IMR-90 (cell line): Measurements from ENCODE around the gene ZCCHC14. TPM values are rescaled to one million over a fixed set of nuclear protein-coding genes. Genes with fewer than 3 reads are reported as not detected.

Source experiments
- ATAC-seq: fragments of 200-7000 bp; cut with Tn5 transposase; 2 replicates; pipeline ENCODE4 v1.9.1; 2020; ENCODE audit warnings: low read depth, mild to moderate bottlenecking, moderate library complexity
- BruUV-seq: library from RNA; stranded (reverse); fragments of 400-500 nt; replicated peaks from 2 replicates; lab custom pipeline; 2021; lab: Mats Ljungman, UMichigan
- CTCF ChIA-PET: fragments of 300-600 bp; formaldehyde crosslinking; extraction: SDS; loops from one replicate; lab custom pipeline; 2021; ENCODE audit warnings: antibody characterized with exemption; lab: Yijun Ruan, JAX
- POLR2A ChIA-PET: fragments of 300-600 bp; sonication (Branson Sonifier 250); formaldehyde crosslinking; loops from one replicate; lab custom pipeline; 2022; ENCODE audit warnings: antibody characterized with exemption; ENCODE audit not compliant: unreplicated experiment; lab: Charles Lee
- DNase-seq: peaks from one replicate; pipeline ENCODE4 v3.0.0; 2013
- H2AFZ ChIP-seq: replicated peaks from 2 replicates; pipeline ENCODE3; 2013; ENCODE audit warnings: low read length, mild to moderate bottlenecking; ENCODE audit not compliant: poor library complexity
- H2AK5ac ChIP-seq: 2 replicates; pipeline ENCODE4 v1.6.1; 2013; ENCODE audit warnings: low read depth, low read length, inconsistent platforms
- H2AK9ac ChIP-seq: replicated peaks from 2 replicates; pipeline ENCODE3; 2013; ENCODE audit warnings: mild to moderate bottlenecking, low read depth, low read length, moderate library complexity; ENCODE audit not compliant: poor library complexity
- H2BK120ac ChIP-seq: 2 replicates; pipeline ENCODE4 v1.6.1; 2013; ENCODE audit warnings: low read depth, low read length, inconsistent platforms
- H2BK15ac ChIP-seq: 3 replicates; pipeline ENCODE4 v1.6.1; 2013; ENCODE audit warnings: low read depth, low read length, inconsistent platforms
- H2BK20ac ChIP-seq: 2 replicates; pipeline ENCODE4 v1.6.1; 2013; ENCODE audit warnings: low read depth, mild to moderate bottlenecking, inconsistent platforms, low read length, moderate library complexity
- H2BK5ac ChIP-seq: 2 replicates; pipeline ENCODE4 v1.6.1; 2013; ENCODE audit warnings: mild to moderate bottlenecking, low read depth, low read length, inconsistent platforms; ENCODE audit not compliant: poor library complexity, severe bottlenecking
- H3K14ac ChIP-seq: replicated peaks from 2 replicates; pipeline ENCODE4 v1.6.1; 2013; ENCODE audit warnings: low read depth, low read length, inconsistent platforms
- H3K18ac ChIP-seq: 2 replicates; pipeline ENCODE4 v1.6.1; 2013; ENCODE audit warnings: low read depth, low read length, control low read depth
- H3K23ac ChIP-seq: 2 replicates; pipeline ENCODE4 v1.6.1; 2013; ENCODE audit warnings: low read depth, low read length, inconsistent platforms
- H3K27ac ChIP-seq: 2 replicates; pipeline ENCODE4 v1.5.1; 2013; ENCODE audit warnings: mild to moderate bottlenecking, control low read depth, low read length; ENCODE audit not compliant: insufficient read depth
- H3K27me3 ChIP-seq: 2 replicates; pipeline ENCODE4 v1.6.1; 2013; ENCODE audit warnings: low read length; ENCODE audit not compliant: control insufficient read depth, insufficient read depth
- H3K36me3 ChIP-seq: 2 replicates; pipeline ENCODE4 v1.6.1; 2013; ENCODE audit warnings: low read length, mixed read lengths; ENCODE audit not compliant: control insufficient read depth, insufficient read depth
- H3K4ac ChIP-seq: 2 replicates; pipeline ENCODE4 v1.6.1; 2013; ENCODE audit warnings: low read depth, low read length, inconsistent platforms
- H3K4me1 ChIP-seq: 2 replicates; pipeline ENCODE4 v1.6.1; 2013; ENCODE audit warnings: low read length, mixed read lengths; ENCODE audit not compliant: control insufficient read depth, insufficient read depth
- H3K4me2 ChIP-seq: 2 replicates; pipeline ENCODE4 v1.6.1; 2013; ENCODE audit warnings: low read depth, mild to moderate bottlenecking, control low read depth, low read length, moderate library complexity
- H3K4me3 ChIP-seq: 2 replicates; pipeline ENCODE4 v1.5.1; 2013; ENCODE audit warnings: low read depth, mild to moderate bottlenecking, control low read depth, low read length, moderate library complexity; ENCODE audit not compliant: insufficient read depth
- H3K56ac ChIP-seq: 2 replicates; pipeline ENCODE4 v1.6.1; 2013; ENCODE audit warnings: low read length, inconsistent platforms; ENCODE audit not compliant: insufficient read depth; ENCODE audit errors: extremely low read depth
- H3K79me1 ChIP-seq, 2 experiments: 2 replicates each; pipeline ENCODE4 v1.6.1; 2013; ENCODE audit warnings: low read length in 2 of 2, inconsistent platforms in 1 of 2, low read depth in 1 of 2
- H3K9ac ChIP-seq: 2 replicates; pipeline ENCODE4 v1.6.1; 2013; ENCODE audit warnings: low read depth, low read length, control low read depth
- H3K9me1 ChIP-seq: 2 replicates; pipeline ENCODE4 v1.6.1; 2013; ENCODE audit warnings: low read length, inconsistent platforms; ENCODE audit not compliant: insufficient read depth
- H3K9me3 ChIP-seq: 2 replicates; pipeline ENCODE4 v1.6.1; 2013; ENCODE audit warnings: low read length; ENCODE audit not compliant: control insufficient read depth, insufficient read depth
- H4K20me1 ChIP-seq: 2 replicates; pipeline ENCODE4 v1.6.1; 2013; ENCODE audit warnings: low read length, inconsistent platforms; ENCODE audit not compliant: insufficient read depth
- H4K5ac ChIP-seq: 2 replicates; pipeline ENCODE4 v1.6.1; 2013; ENCODE audit warnings: mild to moderate bottlenecking, low read depth, low read length, control low read depth
- H4K8ac ChIP-seq, 2 experiments: 2 replicates each; pipeline ENCODE4 v1.6.1; 2013; ENCODE audit warnings: low read depth in 2 of 2, low read length in 2 of 2, control low read depth in 1 of 2, inconsistent platforms in 1 of 2
- H4K91ac ChIP-seq: 2 replicates; pipeline ENCODE4 v1.6.1; 2013; ENCODE audit warnings: low read depth, low read length, inconsistent platforms; ENCODE audit not compliant: insufficient read depth
- BHLHE40 ChIP-seq: fragments of 150-350 bp; IDR thresholded peaks from 2 replicates; pipeline ENCODE4 v1.6.1; 2016; ENCODE audit warnings: mild to moderate bottlenecking, low read depth, low read length
- CEBPB ChIP-seq: IDR thresholded peaks from 2 replicates; pipeline ENCODE4 v1.6.1; 2012; ENCODE audit warnings: low read depth, low read length, improper control_type of control experiment
- CHD1 ChIP-seq: IDR thresholded peaks from 2 replicates; pipeline ENCODE4 v1.6.1; 2012; ENCODE audit warnings: low read depth, low read length, improper control_type of control experiment
- ELK1 ChIP-seq: fragments of 150-350 bp; IDR thresholded peaks from 2 replicates; pipeline ENCODE4 v1.6.1; 2016; ENCODE audit warnings: low read depth, mild to moderate bottlenecking, low read length, moderate library complexity, borderline replicate concordance
- FOS ChIP-seq: fragments of 150-350 bp; IDR thresholded peaks from 2 replicates; pipeline ENCODE4 v1.6.1; 2016; ENCODE audit warnings: low read depth, low read length
- MAFK ChIP-seq: IDR thresholded peaks from 2 replicates; pipeline ENCODE4 v1.6.1; 2012; ENCODE audit warnings: low read depth, low read length, improper control_type of control experiment
- MAZ ChIP-seq: IDR thresholded peaks from 2 replicates; pipeline ENCODE4 v1.6.1; 2012; ENCODE audit warnings: low read depth, mild to moderate bottlenecking, low read length, improper control_type of control experiment, moderate library complexity, borderline replicate concordance
- MXI1 ChIP-seq: IDR thresholded peaks from 2 replicates; pipeline ENCODE4 v1.6.1; 2012; ENCODE audit warnings: low read depth, mild to moderate bottlenecking, low read length, moderate library complexity, borderline replicate concordance
- NFE2L2 ChIP-seq: fragments of 150-350 bp; IDR thresholded peaks from 2 replicates; pipeline ENCODE4 v1.6.1; 2016; ENCODE audit warnings: low read depth, mild to moderate bottlenecking, low read length
- POLR2A ChIP-seq: IDR thresholded peaks from 2 replicates; pipeline ENCODE4 v1.6.1; 2012; ENCODE audit warnings: mild to moderate bottlenecking, low read depth, low read length
- RAD21 ChIP-seq: IDR thresholded peaks from 2 replicates; pipeline ENCODE4 v1.6.1; 2012; ENCODE audit warnings: low read length, improper control_type of control experiment
- RCOR1 ChIP-seq: IDR thresholded peaks from 2 replicates; pipeline ENCODE4 v1.6.1; 2012; ENCODE audit warnings: mild to moderate bottlenecking, low read length, improper control_type of control experiment; ENCODE audit not compliant: insufficient replicate concordance
- RFX5 ChIP-seq: IDR thresholded peaks from 2 replicates; pipeline ENCODE4 v1.8.0; 2012; ENCODE audit warnings: low read depth, mild to moderate bottlenecking, low read length, moderate library complexity
- SMC3 ChIP-seq: fragments of 150-350 bp; IDR thresholded peaks from 2 replicates; pipeline ENCODE4 v1.6.1; 2016; ENCODE audit warnings: low read depth, mild to moderate bottlenecking, antibody characterized with exemption, low read length, moderate library complexity
- USF2 ChIP-seq: fragments of 150-350 bp; IDR thresholded peaks from 2 replicates; pipeline ENCODE4 v1.6.1; 2017; ENCODE audit warnings: mild to moderate bottlenecking, antibody characterized with exemption, low read length, low read depth
- WGBS, 2 experiments: methylation state at CpG; one replicate each; pipeline versions ENCODE4 v1.1.5 to v1.1.7; 2013; ENCODE audit warnings: missing lambda C conversion rate in 2 of 2; ENCODE audit not compliant: insufficient read length in 1 of 2; ENCODE audit errors: extremely low coverage in 2 of 2; 5-methylcytosine and 5-hydroxymethylcytosine counted together
- dilution Hi-C: fragments of 300-500 bp; cut with HindIII; formaldehyde crosslinking; loops from one replicate; pipeline ENCODE4 v1.14.3; 2018; ENCODE audit warnings: low sequenced_read_pairs; ENCODE audit not compliant: unreplicated experiment
- in situ Hi-C: fragments of 300-500 bp; cut with MboI; formaldehyde crosslinking; loops from 3 replicates; pipeline ENCODE4 v1.14.3; 2019; ENCODE audit warnings: low sequenced_read_pairs, inconsistent platforms, mixed read lengths
- intact Hi-C: fragments of 100-400 bp; cut with micrococcal nuclease; formaldehyde crosslinking; loops from 2 replicates; pipeline ENCODE4 v1.10.0; 2022
- polyA plus RNA-seq, 3 experiments: library from polyadenylated mRNA; depleted of rRNA; stranded (reverse); fragments of >200 nt; gene quantifications; 2 replicates each; pipeline ENCODE4 v1.2.3, GENCODE V29; 2012; ENCODE audit warnings: low replicate concordance in 1 of 3
- total RNA-seq: library from RNA; depleted of rRNA; stranded (reverse); fragments of >200 nt; gene quantifications from 2 replicates; pipeline ENCODE4 v1.2.3, GENCODE V29; 2012
- TF ChIP-seq, protein P1 (sequence below): conservative IDR thresholded peaks from 2 replicates; pipeline ENCODE4 v1.5.1; 2012; ENCODE audit warnings: mild to moderate bottlenecking, low read depth, low read length, improper control_type of control experiment

ZCCHC14 gene
- total and polyA plus RNA-seq, 2 of the 4 experiments (the other 2 are of a cell fraction): 2.5 to 5.3 TPM

DNA sequence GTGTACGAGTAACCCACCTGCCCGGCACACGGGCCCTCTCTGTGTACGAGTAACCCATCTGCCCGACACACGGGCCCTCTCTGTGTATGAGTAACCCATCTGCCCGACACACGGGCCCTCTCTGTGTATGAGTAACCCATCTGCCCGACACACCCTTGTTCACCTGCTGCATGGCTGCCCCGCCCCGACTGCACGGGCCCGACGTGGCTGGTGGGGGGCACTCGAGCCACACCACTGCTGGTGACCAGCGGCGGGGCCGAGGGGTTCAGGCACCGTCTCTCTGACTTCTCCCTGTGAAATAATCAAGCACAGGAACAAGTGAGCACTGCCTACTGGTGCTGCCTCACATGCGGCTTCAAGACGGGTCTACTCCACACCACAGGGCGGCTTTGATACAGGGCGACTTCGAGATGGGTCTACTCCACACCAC lies 78.6 kb downstream of the ZCCHC14 start:
- Histone ChIP-seq H3K23ac (no peak overlapping the region), H3K9ac (no peak overlapping the region), H3K18ac (no peak overlapping the region), H3K27ac (no peak overlapping the region), H3K9me3 (no peaks in the 10 kb centered on the region), H3K4me3 (no peak overlapping the region), H2BK15ac (no peak overlapping the region), H3K9me1 (no peaks in the 10 kb centered on the region), H2AFZ (no peak overlapping the region), H3K36me3 (peaks cover 59% of the 10 kb centered on the region), H3K14ac (no peak overlapping the region), H3K56ac (no peak overlapping the region), H2BK5ac (no peak overlapping the region), H3K4me2 (no peak overlapping the region), H2BK20ac (no peak overlapping the region), H4K5ac (no peak overlapping the region), H4K91ac (no peak overlapping the region), H2BK120ac (no peak overlapping the region), H2AK5ac (no peak overlapping the region), H4K20me1 (peaks cover 18% of the 10 kb centered on the region), H3K4me1 (no peaks in the 10 kb centered on the region), H4K8ac (no peak overlapping the region), H3K4ac (no peak overlapping the region), H3K27me3 (no peaks in the 10 kb centered on the region), H3K79me1 (peaks cover 0 to 3% of the 10 kb centered on the region in 2 experiments; a peak in 1 of 4 replicates), H2AK9ac (no peak overlapping the region)
- intact Hi-C loops: no loop called here
- CTCF ChIA-PET: no interaction called here
- 90% methylated on average over 14 of the region's 24 CpGs; no CpG with 5 or more reads in 1 of the 2 experiments for WGBS, 2 experiments
- in situ Hi-C loops: loop anchor here (25.0 kb wide), 1 partner anchor 348 kb away; the partner anchor contains the start of gene KLHDC4
- ATAC-seq (no peak), DNase-seq (no peak)
- POLR2A ChIA-PET: no interaction called here
- TF ChIP-seq, protein P1, sequence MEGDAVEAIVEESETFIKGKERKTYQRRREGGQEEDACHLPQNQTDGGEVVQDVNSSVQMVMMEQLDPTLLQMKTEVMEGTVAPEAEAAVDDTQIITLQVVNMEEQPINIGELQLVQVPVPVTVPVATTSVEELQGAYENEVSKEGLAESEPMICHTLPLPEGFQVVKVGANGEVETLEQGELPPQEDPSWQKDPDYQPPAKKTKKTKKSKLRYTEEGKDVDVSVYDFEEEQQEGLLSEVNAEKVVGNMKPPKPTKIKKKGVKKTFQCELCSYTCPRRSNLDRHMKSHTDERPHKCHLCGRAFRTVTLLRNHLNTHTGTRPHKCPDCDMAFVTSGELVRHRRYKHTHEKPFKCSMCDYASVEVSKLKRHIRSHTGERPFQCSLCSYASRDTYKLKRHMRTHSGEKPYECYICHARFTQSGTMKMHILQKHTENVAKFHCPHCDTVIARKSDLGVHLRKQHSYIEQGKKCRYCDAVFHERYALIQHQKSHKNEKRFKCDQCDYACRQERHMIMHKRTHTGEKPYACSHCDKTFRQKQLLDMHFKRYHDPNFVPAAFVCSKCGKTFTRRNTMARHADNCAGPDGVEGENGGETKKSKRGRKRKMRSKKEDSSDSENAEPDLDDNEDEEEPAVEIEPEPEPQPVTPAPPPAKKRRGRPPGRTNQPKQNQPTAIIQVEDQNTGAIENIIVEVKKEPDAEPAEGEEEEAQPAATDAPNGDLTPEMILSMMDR: no peak
- no peak for TF ChIP-seq MXI1
- no peak for TF ChIP-seq RAD21
- no peak for TF ChIP-seq BHLHE40
- TF ChIP-seq RFX5: no peak
- no peak for TF ChIP-seq USF2
- no peak for TF ChIP-seq MAZ
- no peak for TF ChIP-seq NFE2L2
- TF ChIP-seq CEBPB: no peak
- no peak for TF ChIP-seq ELK1
- no peak for TF ChIP-seq RCOR1
- no peak for TF ChIP-seq SMC3
- TF ChIP-seq MAFK: no peak
- no peak for TF ChIP-seq CHD1
- TF ChIP-seq FOS: no peak
- no peak for TF ChIP-seq POLR2A
- dilution Hi-C loops: no loop called here
- BruUV-seq: no TSS peak
